HG02943 (cell line): ENCODE measurements around the gene PCTP.
A peak's percentile ranks its signal among the peaks of the same experiment; 100 is the strongest.

Experiments used
- ATAC-seq: cut with Tn5 transposase; IDR thresholded peaks from one replicate; pipeline ENCODE4 v1.9.1; 2021; ENCODE audit warnings: mild to moderate bottlenecking, low read depth, moderate library complexity; ENCODE audit not compliant: unreplicated experiment

Gene PCTP

GRCh38 chr17:55727275-55727674 lies 23.6 kb upstream of the PCTP start:
- no peak for ATAC-seq

- ATAC-seq, result no peak
Measured at GRCh38 chr17:55727920-55728319, 22.9 kb upstream of the PCTP start.

DNA sequence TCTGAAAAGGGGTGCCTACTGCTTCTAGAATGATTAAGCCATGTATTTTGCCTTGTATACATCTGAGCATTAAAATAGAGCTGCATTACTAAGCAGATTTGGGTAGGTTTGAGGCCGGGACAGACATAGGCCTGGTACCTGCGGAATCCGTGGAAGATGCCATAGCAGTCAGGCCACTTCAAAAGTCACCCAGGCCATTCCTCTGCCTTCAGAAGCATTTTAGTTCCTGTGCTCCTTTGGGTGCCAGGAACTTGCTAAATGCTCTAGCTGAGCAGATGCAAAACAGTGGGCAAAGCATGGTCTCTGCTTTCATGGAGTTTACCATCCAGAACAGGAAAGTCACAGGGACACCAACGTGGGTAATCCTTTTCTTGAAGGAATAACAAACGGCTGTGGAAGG lies 22.5 kb upstream of the PCTP start:
- ATAC-seq, result no peak

- ATAC-seq, result no peak
Measured at GRCh38 chr17:55728833-55729232, 22.0 kb upstream of the PCTP start.

- ATAC-seq, result no peak
Measured at GRCh38 chr17:55729484-55729883, 21.4 kb upstream of the PCTP start.

DNA sequence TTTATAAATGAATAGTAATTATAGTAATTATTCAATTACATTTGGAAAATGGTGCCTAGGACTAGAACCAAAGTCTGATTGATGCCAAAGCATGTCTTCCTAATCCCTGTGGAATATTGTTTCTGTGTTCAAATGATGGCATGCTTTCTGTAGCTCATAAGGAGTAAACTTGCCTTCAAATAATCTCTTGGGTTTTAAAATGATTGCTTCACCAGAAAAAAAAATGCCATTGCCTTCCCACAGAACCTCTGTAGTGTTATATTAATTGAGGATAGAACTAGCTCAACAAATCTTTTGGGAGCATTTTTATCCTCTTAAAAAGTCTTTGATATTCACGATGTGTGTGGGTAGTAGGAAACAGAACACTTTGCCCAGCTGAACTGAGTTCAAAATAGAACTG lies 20.5 kb upstream of the PCTP start:
- no peak for ATAC-seq

GRCh38 chr17:55730808-55731207 lies 20.0 kb upstream of the PCTP start:
- no peak for ATAC-seq

- ATAC-seq, result no peak
Measured at GRCh38 chr17:55731586-55732250, 19.1 kb upstream of the PCTP start.

DNA sequence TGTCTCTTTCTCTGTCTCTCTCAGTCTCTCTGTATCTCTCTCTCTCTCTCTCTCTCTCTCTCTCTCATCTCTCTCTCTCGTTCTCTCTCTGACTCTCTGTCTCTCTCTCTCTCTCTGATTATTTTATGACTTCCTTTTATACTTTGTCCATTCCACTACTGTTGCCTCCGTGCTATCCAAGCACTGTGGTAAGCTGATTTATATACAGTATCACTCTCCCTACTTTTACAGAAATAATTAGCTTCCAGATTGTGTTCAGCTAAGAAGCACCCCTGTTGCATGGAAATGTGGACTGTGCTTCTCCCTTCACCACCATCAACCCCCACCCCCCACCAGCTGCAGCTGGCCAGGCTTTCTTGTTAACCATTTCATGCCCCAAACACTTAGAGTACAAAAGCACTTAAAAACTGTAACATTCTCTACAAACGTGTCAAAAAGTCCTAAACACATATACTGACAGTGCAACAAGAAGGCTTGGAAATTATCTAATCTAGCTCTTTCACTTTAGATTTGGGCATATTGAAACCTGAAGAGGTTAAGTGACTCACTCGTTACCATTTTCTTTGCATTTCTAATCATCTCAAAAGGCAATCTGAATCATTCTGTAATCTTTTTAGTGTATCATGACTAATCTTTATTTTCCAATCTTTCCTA lies 16.6 kb upstream of the PCTP start:
- no peak for ATAC-seq

GRCh38 chr17:55735731-55736405 lies 15.0 kb upstream of the PCTP start:
- ATAC-seq, result no peak

- ATAC-seq, result no peak
Measured at GRCh38 chr17:55737976-55738501, 12.8 kb upstream of the PCTP start.

DNA sequence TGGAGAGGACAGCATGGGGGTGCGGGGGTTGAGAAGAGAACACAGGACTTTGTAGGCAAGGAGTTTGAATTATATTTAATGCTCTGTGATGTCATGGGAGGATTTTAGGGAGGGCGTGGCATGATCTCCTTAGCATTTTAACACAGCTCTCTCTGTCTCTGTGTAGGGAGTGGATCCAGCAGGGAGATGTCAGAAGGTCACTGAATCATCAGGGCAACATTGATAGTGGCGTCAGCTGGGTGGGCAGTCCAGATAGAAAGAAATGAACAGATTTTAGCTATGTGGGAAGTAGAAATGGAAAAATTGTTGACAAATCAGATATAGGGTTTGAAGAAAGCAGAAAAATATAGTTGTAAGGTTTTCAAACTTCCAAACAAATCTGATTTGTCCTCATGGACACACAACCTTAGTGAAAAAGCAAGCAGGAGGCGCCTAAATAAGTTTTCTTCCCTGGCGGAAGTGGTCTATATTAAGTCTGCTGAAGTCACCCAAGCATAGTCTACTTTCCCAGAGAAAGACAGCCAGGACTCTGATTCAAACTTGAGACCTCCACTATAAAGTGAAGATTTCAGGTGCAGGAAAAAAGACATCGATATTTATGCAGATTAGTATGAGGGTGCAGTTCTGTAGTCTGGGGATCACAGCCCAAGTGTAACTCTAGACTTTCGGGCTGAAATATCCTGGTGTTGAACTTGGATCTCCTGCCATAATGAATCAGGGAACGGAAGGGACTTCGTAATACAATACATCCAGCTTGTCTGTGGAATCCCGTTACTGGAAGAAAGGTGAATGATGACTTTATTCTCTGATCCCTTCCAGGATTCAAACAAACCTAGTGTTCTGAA lies 10.1 kb upstream of the PCTP start:
- no peak for ATAC-seq

- no peak for ATAC-seq
Measured at GRCh38 chr17:55741356-55741700, 9.5 kb upstream of the PCTP start.

DNA sequence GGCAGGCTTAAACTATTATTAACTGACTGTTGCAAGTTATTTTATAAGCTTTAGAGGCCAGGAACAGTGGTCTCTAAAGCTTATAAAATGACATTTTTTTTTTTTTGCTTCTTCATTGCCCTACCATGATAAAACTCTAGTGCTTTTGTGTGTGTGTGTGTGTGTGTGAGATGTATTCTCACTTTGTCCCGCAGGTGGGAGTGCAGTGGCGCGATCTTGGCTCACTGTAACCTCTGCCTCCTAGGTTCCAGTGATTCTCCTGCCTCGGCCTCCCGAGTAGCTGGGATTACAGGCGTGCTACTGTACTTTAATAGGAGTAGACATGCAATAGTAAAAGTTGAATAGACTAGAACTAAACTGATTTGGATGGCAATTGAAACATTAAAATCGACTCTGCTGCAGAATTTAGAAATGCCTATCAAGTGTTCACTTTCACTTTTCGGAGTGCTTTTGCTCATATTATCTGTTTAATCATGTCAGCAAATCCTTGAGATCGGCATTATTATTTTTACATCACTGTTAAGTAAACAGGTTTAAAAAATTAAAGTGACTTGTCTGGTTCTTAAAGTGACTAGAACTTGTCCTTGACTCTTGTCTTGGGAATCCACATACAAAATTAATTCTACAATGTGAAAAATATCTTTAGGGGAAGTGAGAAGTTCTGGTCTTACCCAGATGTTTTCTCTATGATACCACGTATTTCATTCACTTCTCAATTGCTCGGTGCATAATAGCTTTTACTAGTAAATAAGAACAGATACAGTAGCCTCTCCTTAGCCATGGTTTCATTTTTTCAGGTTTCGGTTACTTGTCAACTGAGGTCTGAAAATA lies 8.4 kb upstream of the PCTP start:
- ATAC-seq, result peak; percentile 77

DNA sequence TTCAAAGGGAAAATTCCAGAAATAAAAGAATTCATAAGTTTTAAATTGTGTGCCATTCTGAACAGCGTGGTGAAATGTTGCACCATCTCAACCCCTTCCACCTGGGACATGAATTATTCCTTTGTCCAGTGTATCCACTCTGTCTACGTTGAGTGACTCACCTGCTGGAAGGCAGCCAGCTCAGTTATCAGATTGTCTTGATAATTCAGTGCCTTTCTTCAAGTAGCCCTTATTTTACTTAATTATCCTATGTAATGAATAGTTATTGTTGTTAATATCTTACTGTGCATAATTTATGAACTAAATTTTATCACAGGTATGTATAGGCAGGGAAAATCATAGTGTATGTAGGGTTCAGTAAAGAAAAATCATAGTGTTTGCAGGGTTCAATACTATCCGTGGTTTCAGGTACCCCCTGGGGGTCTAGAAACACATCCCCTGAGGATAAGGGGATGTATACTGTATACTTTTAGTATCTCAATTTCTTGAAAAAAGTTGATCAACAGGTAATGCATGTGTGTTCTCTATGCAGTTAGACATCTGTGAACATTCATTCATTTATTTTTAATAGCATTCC lies 7.7 kb upstream of the PCTP start:
- peak; percentile 14 for ATAC-seq

DNA sequence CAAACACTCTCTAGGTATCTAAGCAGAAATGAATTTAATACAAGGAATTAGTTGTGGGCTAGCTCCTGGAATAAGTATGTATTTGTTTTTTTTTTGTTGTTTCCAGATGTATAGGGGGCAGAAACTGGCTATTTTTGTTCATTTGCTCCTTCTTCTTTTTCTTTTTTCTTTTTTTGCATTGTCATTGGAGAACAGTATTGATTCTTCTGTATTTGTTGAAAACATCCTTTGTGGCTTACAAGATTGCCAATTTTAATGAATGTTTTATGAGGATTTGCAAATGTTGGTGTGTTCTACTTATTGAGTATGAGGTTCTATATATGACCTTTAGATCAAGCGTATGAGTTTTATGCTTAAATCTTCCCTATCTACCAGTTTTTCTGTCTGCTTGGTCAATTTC lies 5.6 kb upstream of the PCTP start:
- ATAC-seq, result no peak

GRCh38 chr17:55746466-55746865 lies 4.4 kb upstream of the PCTP start:
- no peak for ATAC-seq

DNA sequence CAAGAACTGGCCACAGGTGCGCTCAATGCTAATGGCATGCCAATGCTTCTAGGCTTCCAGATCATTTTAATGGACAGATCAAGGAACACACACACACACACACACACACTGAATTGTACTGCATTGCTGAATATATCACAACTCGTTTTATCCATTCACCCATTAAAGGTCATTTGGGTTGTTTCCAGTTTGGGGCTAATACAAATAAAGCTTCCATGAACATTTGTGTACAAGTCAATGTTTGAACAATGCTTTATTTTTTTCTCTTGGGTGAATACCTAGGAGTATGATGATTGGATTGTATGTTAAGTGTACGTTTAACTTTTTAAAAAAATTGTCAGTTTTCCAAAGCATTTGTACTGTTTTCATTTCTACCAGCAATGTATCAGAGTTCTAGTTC lies 3.6 kb upstream of the PCTP start:
- no peak for ATAC-seq

DNA sequence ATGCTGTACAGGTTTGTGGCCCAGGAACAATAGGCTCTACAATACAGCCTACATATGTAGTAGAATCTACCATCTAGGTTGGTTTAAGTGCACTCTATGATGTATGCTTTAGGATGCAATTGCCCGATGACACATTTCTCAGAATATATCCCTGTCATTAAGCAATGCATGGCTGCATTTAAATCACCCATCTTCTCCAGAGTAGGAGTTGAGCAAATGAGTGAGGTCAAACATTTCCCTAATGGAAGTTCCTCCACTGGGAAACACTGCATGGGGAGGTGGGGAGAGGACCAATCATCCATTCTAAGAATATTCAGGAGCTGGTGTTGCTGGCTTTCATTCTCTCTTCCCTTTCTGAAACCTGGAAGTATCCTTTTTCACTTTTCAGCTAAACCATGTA lies 2.0 kb upstream of the PCTP start:
- ATAC-seq, result no peak

GRCh38 chr17:55749985-55750384 lies 866 bp upstream of the PCTP start:
- ATAC-seq, result no peak
